H1 (cell line): ENCODE results near the gene EPHB6.

Experiments used
- EZH2 ChIP-seq: fragments of 200-600 bp; sonication (generic); IDR thresholded peaks from 2 replicates; pipeline ENCODE4 v1.7.1; 2012; ENCODE audit warnings: low read depth, mild to moderate bottlenecking, moderate library complexity, low read length, inconsistent platforms; ENCODE audit not compliant: severe bottlenecking
- GABPA ChIP-seq: IDR thresholded peaks from 2 replicates; pipeline ENCODE4 v1.6.1; 2011; ENCODE audit warnings: mild to moderate bottlenecking, low read length, moderate library complexity, borderline replicate concordance; ENCODE audit not compliant: insufficient read depth
- JUND ChIP-seq: IDR thresholded peaks from 2 replicates; pipeline ENCODE4 v1.6.1; 2011; ENCODE audit warnings: mild to moderate bottlenecking, improper control_type of control experiment, low read length
- MAX ChIP-seq: IDR thresholded peaks from 2 replicates; pipeline ENCODE4 v1.6.1; 2012; ENCODE audit warnings: inconsistent platforms
- POLR2A ChIP-seq, 2 experiments: IDR thresholded peaks; 1 replicate in 1 of 2; 2 replicates in 1 of 2; pipeline ENCODE4 v1.6.1; 2011; ENCODE audit warnings: low read depth in 2 of 2, low read length in 2 of 2, mild to moderate bottlenecking in 2 of 2; ENCODE audit errors: control extremely low read depth in 1 of 2
- ZNF274 ChIP-seq: IDR thresholded peaks from 2 replicates; pipeline ENCODE4 v1.7.0; 2012; ENCODE audit warnings: low read length, borderline replicate concordance; ENCODE audit errors: extremely low read depth

GRCh38 chr7:142885311-142886230, 30.7 kb downstream of the EPHB6 start, which contains the start of gene TRPV6:
- TF ChIP-seq EZH2 (no peak), POLR2A (IDR thresholded peaks at IDR 0.05; ENCODE audit: control extremely low read depth in 1 of 2, low read depth in 2 of 2, low read length in 2 of 2) (no peak), GABPA (no peak), JUND (no peak), MAX (no peak), ZNF274 (no peak)
